SK-N-MC (cell line): ENCODE results near the gene SAMHD1.

ENCODE experiments used
- EZH2 ChIP-seq: fragments of 200-600 bp; sonication (generic); IDR thresholded peaks from one replicate; pipeline ENCODE4 v1.6.1; 2017; ENCODE audit warnings: antibody characterized with exemption
- FOXP2 ChIP-seq: optimal IDR thresholded peaks from 2 replicates; pipeline ENCODE3; 2011; ENCODE audit warnings: mild to moderate bottlenecking, moderate library complexity; ENCODE audit not compliant: insufficient read depth; ENCODE audit errors: extremely low read length, control extremely low read depth
- POLR2AphosphoS5 ChIP-seq: IDR thresholded peaks from 2 replicates; pipeline ENCODE4 v1.6.1; 2012; ENCODE audit warnings: mild to moderate bottlenecking, low read depth, low read length, borderline replicate concordance

DNA sequence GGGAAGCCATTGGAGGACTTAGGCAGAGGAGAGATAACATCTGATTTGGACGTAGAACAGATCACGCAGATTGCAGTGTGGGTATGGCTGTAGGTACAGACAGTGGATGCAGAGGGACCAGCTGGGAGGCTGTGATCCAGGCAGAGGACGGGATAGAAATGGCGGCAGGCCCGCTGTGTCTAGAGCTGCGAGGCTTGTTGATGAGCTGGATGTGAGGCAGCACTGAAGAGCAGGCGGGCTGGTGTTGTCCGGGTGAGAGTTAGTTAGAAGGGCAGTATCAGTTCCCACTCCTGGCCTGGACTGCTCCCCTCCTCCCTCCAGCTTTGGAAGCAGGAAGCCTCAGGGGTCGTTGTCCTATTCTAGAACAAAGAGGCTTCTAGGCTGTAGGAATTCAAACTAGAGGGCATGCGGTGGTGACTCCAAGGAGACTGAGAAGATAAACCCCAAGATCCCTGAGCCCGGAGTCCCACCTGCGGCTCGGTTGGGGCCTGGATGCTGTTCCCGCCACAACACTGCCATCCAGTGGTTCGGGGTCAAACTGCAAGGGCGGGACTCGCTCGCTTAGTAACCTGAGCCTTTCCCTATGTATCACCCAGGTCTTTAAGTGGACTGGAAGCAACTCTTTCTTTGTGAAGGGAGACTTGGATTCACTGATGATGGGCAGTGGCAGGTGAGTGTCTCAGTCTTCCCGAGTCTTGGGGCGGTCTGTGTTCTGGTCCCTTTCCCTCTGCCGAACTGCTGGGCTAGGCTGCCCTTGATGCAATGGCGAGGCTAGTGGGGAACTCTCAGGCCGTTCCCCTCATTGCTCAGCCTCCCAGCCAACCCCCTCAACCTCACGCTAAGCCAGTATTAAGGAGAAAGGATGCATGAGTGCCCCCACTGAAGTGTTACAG lies 64.4 kb downstream of the SAMHD1 start:
- TF ChIP-seq EZH2 = no peak
- no peak for TF ChIP-seq POLR2AphosphoS5
- TF ChIP-seq FOXP2 = no peak
